ENCODE results near the gene DUSP21. TPM values are rescaled to one million over a fixed set of nuclear protein-coding genes. Genes with fewer than 3 reads are reported as not detected.

DUSP21 gene
- total RNA-seq, 1 experiment from 2014 or later, result not detected

GRCh38 chrX:44873415-44874276, 29.8 kb downstream of the DUSP21 start:
- no TSS peak for BruUV-seq (replicated peaks)

GRCh38 chrX:44874420-44875184, 30.8 kb downstream of the DUSP21 start:
- CTCF ChIA-PET, result interaction anchor here (0.6 kb wide), 1 partner anchor 1534 kb away, joined by 9 read pairs; no protein-coding TSS in a partner anchor
- TSS peak; percentile 38 for BruUV-seq (replicated peaks)
- TF ChIP-seq EZH2 (IDR thresholded peaks at IDR 0.05; ENCODE audit: borderline replicate concordance, low read depth, low read length, poor library complexity, severe bottlenecking), result no peak
- TF ChIP-seq CTCF (conservative IDR thresholded peaks at IDR 0.05; ENCODE audit: low read depth, low read length), result no peak
- POLR2A ChIA-PET (ENCODE audit: low non-redundant PET), result no interaction called here
- H3K36me3 ChIP-seq (ENCODE audit: insufficient read depth, low read length, poor library complexity, severe bottlenecking), result peaks cover 5% of the 10 kb centered on the region
- intact Hi-C loops (cut with micrococcal nuclease; ENCODE audit: unreplicated experiment), result loop anchor here (5.0 to 10.0 kb wide), 2 partner anchors 198 to 330 kb away; partner anchors contain the start of gene FUNDC1
- no peaks in the 10 kb centered on the region for H3K9me3 ChIP-seq (ENCODE audit: low read depth, low read length, poor library complexity, severe bottlenecking)
- peak overlapping the region; percentile 98 for H3K27ac ChIP-seq (ENCODE audit: low read depth, low read length, poor library complexity, severe bottlenecking)
- H3K27me3 ChIP-seq (replicated peaks; ENCODE audit: insufficient read depth, low read depth, low read length, poor library complexity), result no peaks in the 10 kb centered on the region
- DNase-seq (ENCODE audit: low spot score), result peak; percentile 72
- peak overlapping the region; percentile 97 for H3K4me3 ChIP-seq (ENCODE audit: low read depth, low read length, poor library complexity, severe bottlenecking)
- peaks cover 12% of the 10 kb centered on the region for H3K4me1 ChIP-seq (ENCODE audit: insufficient read depth, low read length, poor library complexity, severe bottlenecking)

More at GRCh38 chrX:44873415-44874276, 29.8 kb downstream of the DUSP21 start:
- peak overlapping the region; percentile 97 for H3K4me3 ChIP-seq (ENCODE audit: low read depth, low read length, poor library complexity, severe bottlenecking)
- H3K27me3 ChIP-seq (replicated peaks; ENCODE audit: insufficient read depth, low read depth, low read length, poor library complexity), result no peaks in the 10 kb centered on the region
- no peaks in the 10 kb centered on the region for H3K9me3 ChIP-seq (ENCODE audit: low read depth, low read length, poor library complexity, severe bottlenecking)
- TF ChIP-seq EZH2 (IDR thresholded peaks at IDR 0.05; ENCODE audit: borderline replicate concordance, low read depth, low read length, poor library complexity, severe bottlenecking) (no peak), CTCF (conservative IDR thresholded peaks at IDR 0.05; ENCODE audit: low read depth, low read length) (0 out of 2 replicates have a peak, but pooled peaks have one; percentile 16)
- H3K4me1 ChIP-seq (ENCODE audit: insufficient read depth, low read length, poor library complexity, severe bottlenecking), result peaks cover 12% of the 10 kb centered on the region
- H3K36me3 ChIP-seq (ENCODE audit: insufficient read depth, low read length, poor library complexity, severe bottlenecking), result peaks cover 5% of the 10 kb centered on the region
- ChIA-PET CTCF (interaction anchor here (0.6 to 0.7 kb wide), 2 partner anchors 198 to 1535 kb away, joined by 5 to 9 read pairs; no protein-coding TSS in a partner anchor), POLR2A (ENCODE audit: low non-redundant PET) (interaction anchor here (0.6 to 1.0 kb wide), 2 partner anchors 10 to 77 kb away, joined by 3 to 17 read pairs; no protein-coding TSS in a partner anchor)
- intact Hi-C loops (cut with micrococcal nuclease; ENCODE audit: unreplicated experiment), result loop anchor here (5.0 to 10.0 kb wide), 2 partner anchors 199 to 329 kb away; partner anchors contain the start of gene FUNDC1
- peak; percentile 74 for DNase-seq (ENCODE audit: low spot score)
- peak overlapping the region; percentile 98 for H3K27ac ChIP-seq (ENCODE audit: low read depth, low read length, poor library complexity, severe bottlenecking)

- intact Hi-C loops (cut with micrococcal nuclease; ENCODE audit: unreplicated experiment), result loop anchor here (10.0 kb wide), 1 partner anchor 330 kb away; the partner anchor contains the start of gene FUNDC1
- TF ChIP-seq CTCF (conservative IDR thresholded peaks at IDR 0.05; ENCODE audit: low read depth, low read length) (no peak), EZH2 (IDR thresholded peaks at IDR 0.05; ENCODE audit: borderline replicate concordance, low read depth, low read length, poor library complexity, severe bottlenecking) (no peak)
- Histone ChIP-seq H3K27ac (ENCODE audit: low read depth, low read length, poor library complexity, severe bottlenecking) (no peak overlapping the region), H3K9me3 (ENCODE audit: low read depth, low read length, poor library complexity, severe bottlenecking) (no peaks in the 10 kb centered on the region), H3K36me3 (ENCODE audit: insufficient read depth, low read length, poor library complexity, severe bottlenecking) (peaks cover 5% of the 10 kb centered on the region), H3K27me3 (replicated peaks; ENCODE audit: insufficient read depth, low read depth, low read length, poor library complexity) (no peaks in the 10 kb centered on the region), H3K4me3 (ENCODE audit: low read depth, low read length, poor library complexity, severe bottlenecking) (peak overlapping the region; percentile 97), H3K4me1 (ENCODE audit: insufficient read depth, low read length, poor library complexity, severe bottlenecking) (peaks cover 12% of the 10 kb centered on the region)
- BruUV-seq (replicated peaks), result no TSS peak
- no peak for DNase-seq (ENCODE audit: low spot score)
- ChIA-PET POLR2A (ENCODE audit: low non-redundant PET) (no interaction called here), CTCF (no interaction called here)
These were observed 31.3 kb downstream of the DUSP21 start for GRCh38 chrX:44875185-44875489.
